Measurements from ENCODE around the gene NTSR1.

GRCh38 chr20:62754991-62755356 is 46.3 kb downstream of the NTSR1 start:
- TF ChIP-seq CTCF (IDR thresholded peaks at IDR 0.05; ENCODE audit: low read depth, low read length, poor library complexity, severe bottlenecking) (no peak), EZH2phosphoT487 (IDR thresholded peaks at IDR 0.05; ENCODE audit: borderline replicate concordance, low read length) (no peak)

All from DOHH2 (cell line).